ENCODE results near the gene JAG2. TPM values are rescaled to one million over a fixed set of nuclear protein-coding genes. Genes with fewer than 3 reads are reported as not detected.

Gene JAG2
- total and polyA plus RNA-seq, 2 of the 4 experiments (the other 2 are of a cell fraction): 0.18 to 0.58 TPM

DNA sequence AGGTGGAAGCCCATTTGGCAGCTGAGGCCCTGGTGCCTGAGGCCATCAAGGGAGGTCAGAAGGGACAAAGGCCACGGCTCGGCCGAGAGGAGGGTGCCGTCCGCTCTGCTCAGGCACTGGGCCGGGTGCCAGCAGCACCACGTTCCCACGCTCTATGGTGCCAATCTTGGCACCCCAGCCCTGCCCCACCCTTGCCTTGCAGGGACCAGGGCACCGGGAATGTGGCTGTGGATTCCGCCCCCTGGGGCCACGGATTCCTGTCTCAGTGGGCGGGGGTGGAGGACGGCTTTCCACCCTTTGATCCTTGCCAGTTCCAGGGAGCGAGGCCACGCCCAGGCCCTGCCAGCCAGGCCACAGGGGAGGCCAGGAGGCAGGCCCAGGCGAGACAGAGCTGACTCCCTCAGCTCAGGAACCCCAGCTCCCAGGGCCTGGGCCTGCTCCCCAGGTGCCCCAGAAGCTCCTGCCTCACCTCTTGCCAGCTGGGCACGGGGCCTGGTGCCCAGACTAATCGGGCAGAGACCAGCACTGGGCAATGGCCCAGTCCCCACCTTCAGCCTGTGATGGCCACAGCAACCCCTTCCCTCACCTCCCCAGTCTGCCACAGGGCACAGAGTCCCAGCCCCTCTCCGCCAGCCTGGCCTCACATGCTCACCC lies 76.9 kb downstream of the JAG2 start (continued):
- TF ChIP-seq, protein P1, sequence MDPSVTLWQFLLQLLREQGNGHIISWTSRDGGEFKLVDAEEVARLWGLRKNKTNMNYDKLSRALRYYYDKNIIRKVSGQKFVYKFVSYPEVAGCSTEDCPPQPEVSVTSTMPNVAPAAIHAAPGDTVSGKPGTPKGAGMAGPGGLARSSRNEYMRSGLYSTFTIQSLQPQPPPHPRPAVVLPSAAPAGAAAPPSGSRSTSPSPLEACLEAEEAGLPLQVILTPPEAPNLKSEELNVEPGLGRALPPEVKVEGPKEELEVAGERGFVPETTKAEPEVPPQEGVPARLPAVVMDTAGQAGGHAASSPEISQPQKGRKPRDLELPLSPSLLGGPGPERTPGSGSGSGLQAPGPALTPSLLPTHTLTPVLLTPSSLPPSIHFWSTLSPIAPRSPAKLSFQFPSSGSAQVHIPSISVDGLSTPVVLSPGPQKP (IDR thresholded peaks at IDR 0.05; ENCODE audit: borderline replicate concordance, low read depth, low read length): no peak
- TF ChIP-seq FOS (IDR thresholded peaks at IDR 0.05; ENCODE audit: low read depth, low read length): no peak
- no peak for TF ChIP-seq CHD1 (IDR thresholded peaks at IDR 0.05; ENCODE audit: low read depth, low read length)
- TF ChIP-seq RAD21 (IDR thresholded peaks at IDR 0.05; ENCODE audit: low read length): no peak
- TF ChIP-seq RCOR1 (IDR thresholded peaks at IDR 0.05; ENCODE audit: insufficient replicate concordance, low read length): no peak
- TF ChIP-seq BHLHE40 (IDR thresholded peaks at IDR 0.05; ENCODE audit: low read depth, low read length): no peak

Data from IMR-90 (cell line).